Muscle of leg (tissue), 11 donors: ENCODE data around the gene RAB8B. TPM values are rescaled to one million over a fixed set of nuclear protein-coding genes. Genes with fewer than 3 reads are reported as not detected.

Experiments
- DNase-seq: peaks from one replicate; pipeline ENCODE4 v3.0.0; 2013
- H3K27ac ChIP-seq: one replicate; pipeline ENCODE4 v1.5.1; 2013; ENCODE audit warnings: mild to moderate bottlenecking, low read length, control low read depth
- H3K27me3 ChIP-seq: one replicate; pipeline ENCODE4 v1.6.1; 2013; ENCODE audit warnings: low read length; ENCODE audit not compliant: control insufficient read depth, insufficient read depth
- H3K36me3 ChIP-seq: one replicate; pipeline ENCODE4 v1.6.1; 2013; ENCODE audit warnings: low read length; ENCODE audit not compliant: control insufficient read depth, insufficient read depth
- H3K4me1 ChIP-seq: one replicate; pipeline ENCODE4 v1.6.1; 2013; ENCODE audit warnings: low read length; ENCODE audit not compliant: control insufficient read depth, insufficient read depth
- H3K4me3 ChIP-seq: one replicate; pipeline ENCODE4 v1.5.1; 2013; ENCODE audit warnings: low read length, control low read depth
- H3K9me3 ChIP-seq: replicated peaks from 2 replicates; pipeline ENCODE4 v1.6.1; 2013; ENCODE audit warnings: low read depth, low read length; ENCODE audit not compliant: control insufficient read depth
- WGBS: methylation state at CpG from one replicate; pipeline ENCODE4 v1.1.5; 2013; ENCODE audit warnings: missing lambda C conversion rate; ENCODE audit not compliant: insufficient coverage; 5-methylcytosine and 5-hydroxymethylcytosine counted together
- polyA plus RNA-seq, 8 donors: library from polyadenylated mRNA; unstranded; fragments of 120-200 nt; gene quantifications; one replicate each; pipeline versions ENCODE4 v1.2.1 to v1.2.3, GENCODE V29; 2013; ENCODE audit warnings: inconsistent platforms in 1 of 8, low replicate concordance in 1 of 8; ENCODE audit not compliant: insufficient read length in 8 of 8, insufficient read depth in 1 of 8
- total RNA-seq: library from RNA; stranded (reverse); fragments of 120-200 nt; gene quantifications from one replicate; pipeline ENCODE4 v1.2.4, GENCODE V29; 2013

RAB8B gene
- total and polyA plus RNA-seq, 9 donors, result 13.2 to 24.7 (median 19.0) TPM

DNA sequence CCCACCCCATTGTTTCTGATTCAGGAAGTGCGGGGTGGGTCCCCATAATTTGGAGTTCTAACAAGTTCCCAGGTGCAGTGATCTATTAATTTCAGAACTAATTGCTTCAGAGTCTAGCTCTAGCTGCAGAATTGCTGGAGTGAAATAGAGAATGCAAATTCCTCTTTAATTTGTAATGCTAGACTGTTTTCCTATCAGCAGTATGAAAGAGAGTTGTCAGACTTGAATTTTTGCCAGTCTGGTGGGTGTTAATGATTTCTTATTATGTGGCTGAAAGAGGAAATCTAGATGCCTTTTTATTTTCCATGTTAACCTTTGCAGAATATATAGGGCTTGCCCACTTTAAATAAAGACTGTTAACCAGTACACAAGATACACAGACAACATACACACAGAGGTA, 111.7 kb downstream of the RAB8B start:
- no peak overlapping the region for H3K27ac ChIP-seq
- no peak overlapping the region for H3K4me3 ChIP-seq
- peaks cover 23% of the 10 kb centered on the region for H3K36me3 ChIP-seq
- DNase-seq, result no peak
- H3K9me3 ChIP-seq, result no peaks in the 10 kb centered on the region
- no peaks in the 10 kb centered on the region for H3K27me3 ChIP-seq
- no peaks in the 10 kb centered on the region for H3K4me1 ChIP-seq
- WGBS, result 57% methylated on average over 1 of the region's 1 CpG

DNA sequence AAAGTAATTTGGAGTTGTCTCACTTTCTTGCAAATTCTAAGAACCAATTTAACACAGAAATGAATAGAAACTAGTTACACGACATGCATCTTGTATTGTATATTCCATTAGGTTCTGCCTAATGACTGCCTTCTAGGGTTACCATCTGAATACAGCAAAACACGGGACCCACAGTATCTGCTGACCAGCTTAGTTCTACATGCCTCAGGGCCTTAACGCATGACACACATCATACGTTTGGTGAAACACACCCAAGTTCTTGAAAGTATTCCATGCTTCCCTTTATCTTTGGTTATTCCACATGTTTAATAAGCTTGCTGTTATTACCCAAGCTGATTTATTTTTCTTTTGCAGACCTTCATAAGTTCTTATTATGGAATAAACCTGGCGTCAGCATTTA, 115.9 kb downstream of the RAB8B start:
- DNase-seq, result no peak
- Histone ChIP-seq H3K36me3 (peaks cover 22% of the 10 kb centered on the region), H3K27me3 (no peaks in the 10 kb centered on the region), H3K9me3 (no peaks in the 10 kb centered on the region), H3K27ac (no peak overlapping the region), H3K4me3 (no peak overlapping the region), H3K4me1 (no peaks in the 10 kb centered on the region)
- 94% methylated on average over 3 of the region's 5 CpGs for WGBS

DNA sequence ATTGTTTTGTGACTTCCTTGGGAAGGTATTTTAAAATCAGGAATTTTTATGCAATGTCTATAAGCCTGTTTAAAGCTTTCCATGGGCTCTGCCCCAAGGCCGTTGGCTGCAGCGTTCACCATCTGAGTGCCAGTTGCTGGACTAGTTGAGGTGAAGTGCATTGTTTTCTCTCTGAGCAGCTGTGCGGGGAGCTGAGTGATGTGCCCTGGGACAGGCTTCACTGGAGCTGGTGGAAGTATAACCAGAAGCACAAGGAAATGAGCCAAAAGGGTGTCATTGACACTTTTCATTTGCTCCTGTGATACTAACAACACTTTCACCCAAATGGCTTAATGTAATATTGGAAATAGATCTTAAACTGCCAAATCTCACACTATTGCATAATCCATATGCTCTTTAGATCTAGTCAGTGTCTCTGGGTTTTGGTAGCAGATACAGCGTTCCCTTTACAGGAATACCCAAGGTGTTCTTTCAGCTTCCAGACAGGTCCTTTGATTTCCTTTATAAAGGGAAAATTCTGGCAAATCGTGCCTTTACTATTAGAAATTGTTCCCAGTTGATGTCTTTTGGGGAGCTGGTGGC, 117.2 kb downstream of the RAB8B start:
- DNase-seq, result peak; percentile 31
- Histone ChIP-seq H3K4me1 (no peaks in the 10 kb centered on the region), H3K36me3 (peaks cover 22% of the 10 kb centered on the region), H3K27me3 (no peaks in the 10 kb centered on the region), H3K9me3 (no peaks in the 10 kb centered on the region), H3K4me3 (no peak overlapping the region), H3K27ac (no peak overlapping the region)
- whole genome bisulfite sequencing, result 72% methylated on average over 2 of the region's 5 CpGs

DNA sequence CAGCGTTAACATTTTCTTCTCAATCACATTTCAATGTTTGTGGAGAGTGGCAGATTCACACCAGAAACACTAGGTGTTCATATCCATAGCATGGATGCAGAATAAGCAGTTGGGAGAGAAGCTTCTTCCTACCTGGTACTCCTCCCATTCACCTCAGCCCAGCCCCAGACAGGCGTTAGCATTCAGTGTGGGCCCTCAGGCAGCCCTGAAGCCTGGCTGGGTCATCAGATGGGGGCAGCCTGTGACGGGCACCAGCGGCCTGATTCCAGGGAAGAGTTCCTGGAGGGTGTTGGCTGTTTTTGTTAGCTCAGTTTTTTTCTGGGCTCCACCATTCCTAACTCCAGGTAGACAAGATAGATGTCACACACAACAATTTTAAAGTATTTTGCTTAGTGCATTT, 119.1 kb downstream of the RAB8B start:
- H3K27ac ChIP-seq, result no peak overlapping the region
- WGBS, result no CpG with 5 or more reads among the region's 4 CpGs

DNA sequence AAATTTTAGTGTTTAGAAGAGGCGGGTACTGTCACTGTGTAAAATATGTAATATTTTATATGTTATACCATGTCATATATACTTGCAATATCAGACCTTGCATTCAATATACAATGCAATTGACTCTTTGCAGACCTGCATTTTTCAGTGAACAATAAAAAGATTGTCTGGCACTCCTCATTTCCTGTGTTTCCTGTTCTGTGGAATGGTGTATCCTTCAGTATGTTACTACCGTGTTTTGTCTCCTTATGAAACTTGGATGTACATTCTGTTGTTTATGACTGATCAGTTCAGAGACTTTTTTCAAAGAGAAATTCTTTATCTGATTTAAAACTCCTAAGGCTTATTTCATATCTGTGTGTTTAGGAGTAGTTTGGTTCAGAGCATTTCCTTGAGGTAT, 119.5 kb downstream of the RAB8B start:
- DNase-seq, result no peak
- Histone ChIP-seq H3K4me3 (no peak overlapping the region), H3K27me3 (no peaks in the 10 kb centered on the region), H3K4me1 (no peaks in the 10 kb centered on the region), H3K36me3 (peaks cover 9% of the 10 kb centered on the region), H3K27ac (no peak overlapping the region), H3K9me3 (no peaks in the 10 kb centered on the region)
- WGBS, result no CpG with 5 or more reads among the region's 2 CpGs

More for the DNA sequence above, 119.1 kb downstream of the RAB8B start:
- no peak for DNase-seq
- no peaks in the 10 kb centered on the region for H3K27me3 ChIP-seq
- no peaks in the 10 kb centered on the region for H3K4me1 ChIP-seq
- peaks cover 13% of the 10 kb centered on the region for H3K36me3 ChIP-seq
- no peaks in the 10 kb centered on the region for H3K9me3 ChIP-seq
- H3K4me3 ChIP-seq, result no peak overlapping the region

DNA sequence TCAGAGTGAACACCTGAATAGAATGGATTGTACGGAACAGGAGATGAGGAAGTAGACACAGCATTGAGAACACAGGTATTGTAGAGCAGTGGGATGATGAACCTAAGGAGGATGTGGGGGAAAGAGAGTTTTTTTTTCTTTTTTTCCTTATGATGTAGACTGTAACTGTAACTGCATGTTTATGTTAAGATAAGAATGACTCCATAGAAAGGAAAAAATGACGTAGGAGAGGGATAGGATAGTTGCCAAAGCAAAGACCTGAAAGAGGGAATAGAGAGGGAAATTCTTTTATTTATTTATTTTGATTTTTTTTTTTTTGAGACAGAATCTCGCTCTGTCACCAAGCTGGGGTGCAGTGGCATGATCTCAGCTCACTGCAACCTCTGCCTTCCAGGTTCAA, 121.2 kb downstream of the RAB8B start:
- Histone ChIP-seq H3K36me3 (peaks cover 6% of the 10 kb centered on the region), H3K9me3 (no peaks in the 10 kb centered on the region), H3K4me3 (no peak overlapping the region), H3K27ac (no peak overlapping the region), H3K27me3 (no peaks in the 10 kb centered on the region), H3K4me1 (no peaks in the 10 kb centered on the region)
- WGBS, result 100% methylated on average over 1 of the region's 3 CpGs
- DNase-seq, result no peak

DNA sequence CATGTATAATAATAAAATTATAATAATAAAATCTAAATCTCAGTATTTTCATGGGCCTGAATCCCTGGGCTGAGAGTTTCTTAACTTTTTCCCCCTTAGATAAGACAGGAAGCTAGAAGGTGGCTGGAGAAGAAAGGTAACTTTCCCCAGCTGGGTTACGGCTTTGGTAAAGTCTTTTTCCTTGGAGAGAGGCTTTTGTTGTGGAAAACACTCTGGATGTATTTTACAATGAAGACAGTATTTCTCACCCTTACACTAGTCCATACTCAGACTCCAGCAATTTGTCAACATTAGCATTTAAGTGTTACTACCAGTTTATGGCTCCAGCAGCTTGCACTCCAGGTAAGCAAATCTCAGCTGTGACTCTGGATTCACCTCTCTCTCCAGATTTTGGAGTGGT, 122.9 kb downstream of the RAB8B start:
- Histone ChIP-seq H3K4me3 (no peak overlapping the region), H3K27me3 (no peaks in the 10 kb centered on the region), H3K9me3 (no peaks in the 10 kb centered on the region), H3K4me1 (no peaks in the 10 kb centered on the region), H3K27ac (no peak overlapping the region), H3K36me3 (no peaks in the 10 kb centered on the region)
- no peak for DNase-seq
- WGBS, result no CpG with 5 or more reads among the region's 1 CpG

DNA sequence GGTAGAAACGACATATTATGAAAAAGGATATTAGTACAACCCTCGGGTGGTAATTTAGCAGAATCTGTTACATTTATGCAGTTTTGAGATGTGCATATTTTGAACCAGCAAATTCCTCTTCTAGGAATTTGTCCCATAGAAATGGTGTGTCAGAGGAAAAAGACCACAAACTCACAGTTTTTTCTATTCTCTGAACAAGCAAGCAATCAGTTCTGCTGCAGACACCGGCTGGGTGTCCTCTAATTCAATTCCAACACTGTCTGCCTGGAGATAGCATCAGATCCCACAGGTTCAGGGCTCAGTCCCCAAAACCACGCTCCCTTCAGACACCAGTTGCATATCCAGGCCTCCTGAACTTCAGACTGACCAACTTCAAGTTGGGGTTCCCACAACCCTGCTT, 124.4 kb downstream of the RAB8B start:
- DNase-seq, result no peak

DNA sequence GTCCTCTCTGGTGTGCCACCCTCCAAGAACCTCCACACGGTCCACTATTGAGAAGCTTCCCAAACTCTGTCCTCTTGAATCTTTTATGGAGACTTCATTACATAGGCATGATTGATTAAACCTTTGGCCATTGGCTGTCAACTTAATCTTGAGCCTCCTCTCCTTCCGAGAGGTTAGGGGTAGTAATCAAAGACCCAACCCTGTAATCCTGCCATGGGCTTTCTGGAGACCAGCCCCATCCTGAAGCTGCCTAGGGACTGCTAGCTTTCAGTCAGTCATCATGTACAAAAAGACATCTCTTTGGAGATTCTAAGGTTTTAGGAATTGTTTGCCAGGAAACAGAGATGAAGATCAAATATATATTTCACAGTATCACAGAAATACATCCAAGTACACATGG, 125.0 kb downstream of the RAB8B start:
- no peak overlapping the region for H3K4me3 ChIP-seq
- H3K27ac ChIP-seq, result no peak overlapping the region
- no peaks in the 10 kb centered on the region for H3K36me3 ChIP-seq
- no CpG with 5 or more reads among the region's 2 CpGs for WGBS
- H3K27me3 ChIP-seq, result no peaks in the 10 kb centered on the region
- no peaks in the 10 kb centered on the region for H3K9me3 ChIP-seq
- no peak for DNase-seq
- no peaks in the 10 kb centered on the region for H3K4me1 ChIP-seq

More for the DNA sequence above, 124.4 kb downstream of the RAB8B start:
- H3K9me3 ChIP-seq, result no peaks in the 10 kb centered on the region
- no peak overlapping the region for H3K27ac ChIP-seq
- H3K36me3 ChIP-seq, result no peaks in the 10 kb centered on the region
- H3K4me1 ChIP-seq, result no peaks in the 10 kb centered on the region
- H3K27me3 ChIP-seq, result no peaks in the 10 kb centered on the region
- H3K4me3 ChIP-seq, result no peak overlapping the region
- 29% methylated on average over 1 of the region's 4 CpGs for WGBS
